ENCODE data around the gene OR6K3.

Gene OR6K3

DNA sequence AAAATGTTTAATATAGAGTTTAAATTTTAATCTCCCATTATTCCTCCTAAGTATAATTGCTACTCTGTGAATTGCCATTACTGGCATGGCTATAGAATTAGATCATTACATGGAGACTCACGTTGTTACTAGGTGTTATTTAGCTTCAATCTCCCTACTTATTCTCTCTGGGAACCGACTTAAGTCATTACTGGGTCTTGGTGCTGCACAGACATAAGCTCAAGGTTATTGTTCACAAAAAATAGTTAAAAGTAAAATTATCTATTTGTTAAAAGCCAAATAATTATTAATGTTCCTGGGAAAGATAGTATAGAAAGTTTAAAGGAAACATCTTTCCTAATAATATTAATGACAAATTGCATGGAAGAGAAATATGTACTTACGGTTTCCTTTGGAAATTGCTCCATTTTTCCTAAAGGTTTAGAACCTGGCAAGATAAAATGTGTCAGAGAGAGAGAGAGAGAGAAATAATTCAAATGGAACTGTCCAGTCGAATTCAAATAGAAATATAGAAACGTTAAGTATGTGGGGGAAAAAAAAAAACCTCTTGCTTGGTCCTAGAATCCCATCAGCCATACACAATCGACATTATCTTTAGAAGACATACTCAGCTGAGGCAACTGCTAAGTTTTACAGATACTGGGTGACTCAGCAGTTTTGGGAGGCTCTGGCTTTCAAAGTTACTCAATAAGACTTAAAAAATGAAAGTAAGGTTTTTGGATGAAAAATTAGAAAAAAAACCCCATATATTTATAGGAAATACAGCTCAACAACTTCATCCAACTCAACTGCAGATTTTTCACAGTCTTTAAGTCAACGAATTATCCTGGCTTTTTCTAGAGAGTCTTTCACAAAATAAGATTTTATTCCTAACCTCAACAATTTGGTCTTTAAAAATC is 34.2 kb downstream of the OR6K3 start, which contains the start of gene SPTA1:
Gene SPTA1, minus strand, starts transcription at position 605 of the 899 bp plus-strand sequence. Its CDS starts 198 bp downstream, at position 407.
- no peak for DNase-seq (ENCODE audit: low spot score)

DNA sequence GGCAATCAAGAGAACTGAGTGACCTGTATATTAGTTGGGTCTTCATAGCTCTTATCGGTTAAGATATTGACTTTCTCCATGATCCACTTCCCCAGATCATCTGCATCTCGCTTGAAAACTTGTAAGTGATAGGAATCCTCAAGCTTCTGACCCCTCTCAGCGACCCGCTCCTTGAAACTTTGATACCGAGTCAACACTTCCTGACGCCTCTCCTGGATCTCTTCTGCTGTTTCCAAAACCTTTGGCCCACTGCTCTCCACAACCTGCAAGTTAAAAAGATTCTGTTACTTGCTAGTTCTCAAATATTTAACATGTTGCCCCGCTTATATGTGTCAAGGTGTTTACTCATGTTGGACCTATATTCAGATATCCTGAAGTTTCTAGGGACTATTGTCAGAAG is 35.4 kb downstream of the OR6K3 start:
- no peak for DNase-seq (ENCODE audit: low spot score)

DNA sequence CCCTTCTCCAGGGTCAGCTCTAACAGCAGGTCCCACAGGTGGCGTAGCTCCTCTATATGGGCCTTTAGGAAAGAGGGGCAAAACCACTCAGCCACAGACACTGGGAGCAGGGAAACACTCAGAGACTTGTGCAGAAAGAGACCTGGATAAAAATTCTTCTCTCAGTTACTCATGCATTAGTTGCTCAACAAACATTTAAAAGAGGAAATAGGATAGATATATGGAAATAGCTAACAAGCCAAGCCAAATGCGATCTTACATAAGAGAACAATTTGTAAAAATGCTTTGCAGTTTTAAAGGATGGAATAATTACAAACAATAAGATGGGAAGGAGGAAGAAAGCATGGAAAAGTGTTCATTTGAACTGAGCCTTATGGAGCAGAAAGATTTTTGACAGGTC is 38.9 kb downstream of the OR6K3 start:
- DNase-seq (ENCODE audit: low spot score), result no peak

DNA sequence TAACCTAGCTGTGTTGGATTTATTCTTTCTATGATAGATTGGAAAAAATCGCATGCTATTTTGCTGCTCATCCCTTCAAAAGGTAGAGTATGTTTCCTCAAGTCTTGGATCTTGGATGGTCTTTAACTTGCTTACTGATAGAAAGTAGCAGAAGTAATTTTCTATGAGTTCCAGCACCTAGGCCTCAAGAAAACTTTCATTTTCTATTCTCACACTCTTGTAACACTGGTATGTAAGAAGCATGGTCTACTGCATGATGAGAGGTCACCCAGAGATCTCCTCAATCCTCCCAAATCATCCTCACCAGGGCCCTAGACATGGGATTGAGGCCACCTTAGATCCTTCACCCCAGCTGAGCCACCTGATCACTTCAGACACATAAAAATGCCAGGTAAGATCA is 41.2 kb downstream of the OR6K3 start:
- no peak for DNase-seq (ENCODE audit: low spot score)

DNA sequence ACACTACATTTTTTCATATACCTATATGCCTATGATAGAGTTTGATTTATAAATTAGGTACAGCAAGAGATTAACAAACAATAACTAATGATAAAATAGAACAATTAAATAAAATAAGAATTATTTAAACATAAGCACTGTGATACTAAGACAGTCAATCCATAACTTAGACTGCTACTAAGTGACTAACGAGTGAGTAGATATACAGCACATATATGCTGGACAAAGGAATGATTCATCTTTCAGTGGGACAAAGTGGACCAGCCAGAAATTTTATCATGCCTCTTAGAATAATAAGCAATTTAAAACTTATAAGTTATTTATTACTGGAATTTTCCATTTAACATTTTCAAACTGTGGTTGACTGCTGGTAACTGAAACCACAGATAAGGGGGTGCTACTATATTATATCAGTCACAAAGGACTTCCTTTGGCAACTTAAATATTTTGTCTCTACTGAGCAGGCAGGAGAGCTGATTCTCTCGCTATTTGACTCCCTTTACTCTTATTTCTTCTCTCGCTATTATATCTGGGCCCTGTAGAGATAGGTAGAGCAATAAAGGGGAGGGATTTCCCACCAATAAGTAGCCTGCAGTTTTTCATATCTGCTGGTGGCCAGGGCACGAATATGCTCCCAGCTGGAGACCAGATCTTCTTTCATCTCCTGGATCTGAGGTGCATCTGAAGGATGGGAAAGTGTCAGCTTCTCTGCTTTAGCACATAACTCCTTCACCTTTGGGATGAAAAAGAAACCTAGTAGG is 44.8 kb downstream of the OR6K3 start:
- DNase-seq (ENCODE audit: low spot score), result no peak

DNA sequence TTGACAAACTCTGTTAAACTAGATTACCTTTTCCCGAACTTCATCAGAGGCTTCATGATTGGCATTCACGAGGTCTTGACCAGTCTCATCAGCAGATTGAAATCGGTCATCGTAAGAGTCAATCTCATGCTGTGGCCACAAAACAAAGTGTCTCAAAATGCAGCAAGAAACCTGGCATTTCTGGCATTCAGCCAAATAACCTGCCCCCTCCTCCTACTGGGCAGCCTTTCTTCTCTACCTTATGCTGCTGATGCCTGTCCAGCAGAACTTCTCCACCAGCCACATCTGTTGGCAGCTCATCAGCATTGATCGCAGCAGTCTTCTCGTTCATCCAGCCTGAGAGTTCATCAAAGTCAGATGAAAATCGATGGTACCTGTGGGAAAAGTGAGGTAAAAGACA is 46.2 kb downstream of the OR6K3 start:
- DNase-seq (ENCODE audit: low spot score), result no peak

Measured in cerebellar cortex (tissue), 1 donor.